ENCODE results near the gene QRICH2.
"Not testable (repeated sequence)": the region's sequence is repeated elsewhere in the genome, so short reads cannot be mapped to it uniquely, and the experiment has no call there.

Gene QRICH2

DNA sequence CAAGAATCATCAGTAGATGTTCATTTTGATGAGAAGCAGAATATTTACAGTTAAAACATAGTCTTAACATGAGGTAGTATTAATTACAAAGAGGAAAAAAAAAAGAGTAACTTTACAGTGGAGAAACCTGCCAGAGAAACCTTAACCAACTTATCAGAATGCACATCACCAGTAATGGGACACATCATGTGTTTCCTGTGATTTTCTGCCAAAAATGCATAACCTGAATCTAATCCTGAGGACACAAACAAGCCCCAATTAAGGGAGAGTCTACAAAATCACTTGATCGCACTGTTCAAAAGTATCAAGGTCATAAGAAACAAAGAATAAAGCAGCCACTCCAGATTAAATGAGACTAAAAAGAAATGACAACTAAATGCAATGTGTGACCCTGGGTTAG is 18.2 kb upstream of the QRICH2 start:
- DNase-seq (ENCODE audit: low read depth in 2 of 2), result no peak

DNA sequence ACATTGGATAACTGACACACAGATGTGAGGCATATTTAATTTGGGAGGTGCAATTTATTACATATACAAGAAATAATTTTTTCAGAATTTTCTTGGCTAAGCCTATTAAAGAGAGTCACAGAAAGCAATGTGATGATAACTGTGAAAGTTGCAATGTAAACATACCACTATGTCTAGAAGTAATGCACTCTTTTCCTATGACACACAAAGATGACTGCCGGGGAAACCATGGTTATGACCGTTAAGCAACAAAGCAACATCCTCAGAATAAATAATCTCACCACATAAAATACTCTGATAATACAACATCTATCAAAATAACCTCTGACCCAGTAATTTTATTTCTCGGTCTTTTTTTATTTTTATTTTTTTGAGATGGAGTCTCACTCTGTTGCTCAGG is 10.5 kb upstream of the QRICH2 start:
- DNase-seq (ENCODE audit: low read depth in 2 of 2), result no peak

DNA sequence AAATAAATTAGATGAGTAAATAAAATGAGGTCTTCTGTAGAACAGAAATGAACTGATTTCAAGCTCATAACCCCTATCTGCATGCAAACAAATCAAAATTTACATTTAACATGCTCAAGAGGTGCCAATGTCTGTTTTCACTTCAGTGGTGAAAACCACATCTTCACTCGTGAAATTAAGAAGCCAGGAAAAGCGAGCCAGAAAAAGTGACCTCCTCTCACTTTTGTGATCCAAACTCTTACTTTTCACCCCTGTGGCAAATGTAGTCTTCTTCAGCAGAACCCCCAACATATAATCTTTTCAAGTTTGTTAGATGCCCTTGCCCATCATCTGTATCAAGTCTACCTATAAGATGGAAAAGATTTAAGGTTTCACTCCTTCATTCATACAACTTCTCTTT is 9.5 kb upstream of the QRICH2 start:
- no peak for DNase-seq (ENCODE audit: low read depth in 2 of 2)

DNA sequence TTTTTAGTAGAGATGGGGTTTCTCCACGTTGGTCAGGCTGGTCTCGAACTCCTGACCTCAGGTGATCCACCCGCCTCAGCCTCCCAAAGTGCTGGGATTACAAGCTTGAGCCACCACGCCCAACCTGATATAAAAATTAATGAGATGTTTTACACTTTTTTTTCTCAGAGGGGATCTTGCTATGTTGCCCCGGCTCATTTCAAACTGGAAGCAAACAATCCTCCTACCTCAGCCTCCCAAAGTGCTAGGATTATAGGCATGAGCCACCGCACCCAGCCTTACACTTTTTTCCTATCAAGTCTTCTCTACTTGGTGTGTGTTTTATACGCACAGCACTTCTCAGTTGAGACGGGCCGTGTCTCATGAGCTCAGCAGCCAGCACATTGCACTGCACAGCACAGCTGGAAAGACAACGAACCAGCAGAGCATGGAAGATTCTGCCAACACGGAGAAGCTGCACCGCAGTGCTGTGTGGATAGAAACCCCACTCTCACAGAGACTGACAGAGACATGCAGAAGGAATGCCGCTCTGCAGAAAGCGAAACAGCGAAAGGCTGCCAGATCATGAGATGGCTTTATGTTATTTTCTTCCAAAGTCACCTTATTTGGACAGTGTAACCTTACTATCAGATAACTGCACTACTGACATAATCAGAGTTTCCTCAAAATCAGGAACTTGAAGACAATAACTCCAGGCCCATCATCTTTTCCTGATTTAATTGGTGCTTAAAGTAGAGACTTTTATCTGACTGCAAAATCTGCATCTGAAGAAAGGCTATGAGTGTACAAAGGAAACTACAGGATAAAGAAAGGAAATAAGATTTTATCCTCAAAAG is 6.5 kb upstream of the QRICH2 start:
- DNase-seq (ENCODE audit: low read depth in 2 of 2), result no peak

DNA sequence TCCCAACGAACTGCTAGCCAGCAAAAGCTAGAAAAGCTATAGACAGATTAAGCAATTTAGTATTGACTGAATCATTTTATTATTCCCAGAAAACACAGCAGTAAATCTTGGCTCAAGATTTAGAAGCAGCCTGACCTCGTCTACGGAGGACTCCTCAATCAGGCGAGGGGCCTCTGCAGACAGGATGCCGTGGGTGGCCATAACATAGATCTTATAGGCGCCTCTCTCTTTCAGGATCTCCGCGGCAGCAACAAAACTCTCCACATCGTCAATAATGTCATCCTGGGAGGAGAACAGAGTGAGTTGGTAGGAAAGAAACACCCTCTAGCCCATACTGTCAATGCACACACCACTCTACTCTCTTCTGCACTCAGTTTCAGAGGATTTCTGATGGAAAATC is 4.7 kb upstream of the QRICH2 start:
- no peak for DNase-seq (ENCODE audit: low read depth in 2 of 2)

DNA sequence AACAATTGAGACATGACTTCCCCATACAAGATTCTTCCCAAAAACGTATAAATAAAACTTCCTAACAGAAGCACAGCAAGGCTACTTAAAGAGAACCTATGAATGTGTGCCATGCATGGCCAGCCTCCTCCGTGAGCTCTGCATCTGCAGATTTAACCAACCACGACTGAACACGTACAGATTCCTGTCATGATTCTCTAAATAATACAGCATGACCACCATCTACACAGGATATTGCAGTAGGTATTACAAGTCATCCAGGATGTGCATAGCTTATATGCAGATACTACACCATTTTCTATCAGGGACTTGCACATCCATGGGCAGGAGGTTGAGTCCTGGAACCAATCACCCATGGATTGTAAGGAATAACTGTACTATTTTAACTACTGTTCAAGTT is 1.4 kb upstream of the QRICH2 start:
- DNase-seq (ENCODE audit: low read depth in 2 of 2), result no peak

DNA sequence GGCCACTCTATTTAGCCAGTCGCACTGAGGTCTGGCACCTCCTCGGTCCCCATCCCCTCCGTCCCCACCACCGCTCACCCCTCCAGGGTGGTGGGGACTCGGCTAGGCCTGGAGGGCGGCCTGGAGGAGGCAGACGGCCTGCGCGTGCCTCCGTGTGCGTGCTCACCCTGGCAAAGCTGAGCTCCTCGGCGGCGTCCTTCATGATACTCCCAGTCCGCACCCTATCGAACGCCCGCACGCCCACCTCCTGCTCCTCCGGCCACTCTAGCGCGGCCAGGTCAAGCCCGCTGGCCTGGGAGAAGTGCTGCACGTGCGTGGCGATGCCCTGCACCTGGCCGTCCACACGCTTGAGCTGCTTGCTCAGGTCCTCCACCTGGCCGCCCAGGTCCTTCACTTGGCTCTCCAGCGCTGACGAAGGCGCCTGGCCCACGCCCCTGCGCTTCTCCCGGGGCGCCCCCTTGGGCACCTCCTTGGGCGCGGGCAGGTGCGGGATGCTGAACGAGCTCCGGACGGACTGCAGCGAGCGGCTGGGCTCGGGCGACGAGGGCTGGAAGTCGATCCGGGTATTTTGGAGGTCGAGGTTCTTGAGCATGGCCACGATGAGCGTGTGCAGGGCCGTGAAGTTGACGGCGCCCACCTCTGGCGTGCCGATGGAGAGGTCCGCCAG is 644 bp downstream of the QRICH2 start:
- no peak for DNase-seq (ENCODE audit: low read depth in 2 of 2)

DNA sequence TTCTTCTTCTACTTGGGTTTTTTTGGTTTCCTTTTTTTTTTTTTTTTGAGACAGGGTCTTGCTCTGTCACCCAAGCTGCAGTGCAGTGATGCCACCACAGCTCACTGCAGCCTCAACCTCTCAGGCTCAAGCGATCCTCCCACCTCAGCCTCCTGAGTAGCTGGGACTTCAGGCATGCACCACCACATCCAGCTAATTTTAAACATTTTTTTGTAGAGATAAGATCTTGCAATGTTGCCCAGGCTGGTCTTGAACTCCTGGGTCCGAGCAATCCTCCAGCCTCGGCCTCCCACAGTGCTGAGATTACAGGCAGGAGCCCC is 3.0 kb downstream of the QRICH2 start:
- not testable (repeated sequence) for DNase-seq (ENCODE audit: low read depth in 2 of 2)

DNA sequence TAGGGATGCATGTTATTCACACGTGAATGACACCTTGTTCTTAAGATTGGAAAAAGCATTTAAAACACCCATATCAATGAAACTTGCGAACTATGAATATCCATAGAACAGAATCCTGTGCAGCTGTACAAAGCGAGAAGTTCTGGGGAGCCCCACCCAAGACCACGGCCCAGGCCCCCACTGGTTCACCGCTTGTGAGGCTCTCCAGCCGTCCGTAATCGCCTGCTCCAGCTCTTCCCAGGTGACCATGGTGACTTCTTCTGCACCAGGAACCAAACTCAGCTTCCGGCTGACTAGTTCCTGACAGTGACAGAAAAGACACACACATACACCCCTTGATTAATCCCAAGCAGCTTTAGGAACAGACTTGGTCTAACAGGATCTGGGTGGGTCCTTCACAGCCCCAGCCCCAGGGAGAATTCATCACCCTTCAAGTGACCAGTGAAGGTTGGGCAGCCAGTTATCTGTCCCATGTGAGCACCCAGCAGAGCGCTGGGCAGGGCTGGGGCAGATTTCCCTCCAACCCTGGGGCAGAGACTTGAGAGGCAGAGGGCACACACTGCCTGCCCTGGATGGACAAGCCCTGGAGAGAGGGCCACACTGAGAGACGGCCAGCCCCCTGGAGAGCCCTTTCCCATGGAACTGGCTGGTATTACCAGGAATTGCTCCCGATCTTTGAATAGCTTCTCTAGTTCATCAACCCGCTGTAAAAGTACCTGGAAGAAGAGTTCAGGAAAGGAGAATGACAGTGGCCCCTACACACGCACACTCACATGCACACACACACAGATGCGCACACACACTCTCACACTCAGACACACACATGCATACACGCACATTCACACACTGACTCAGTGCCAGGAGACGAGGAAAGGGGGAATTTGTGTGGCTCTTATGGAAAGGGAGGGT is 3.6 kb downstream of the QRICH2 start:
- DNase-seq (ENCODE audit: low read depth in 2 of 2), result no peak

DNA sequence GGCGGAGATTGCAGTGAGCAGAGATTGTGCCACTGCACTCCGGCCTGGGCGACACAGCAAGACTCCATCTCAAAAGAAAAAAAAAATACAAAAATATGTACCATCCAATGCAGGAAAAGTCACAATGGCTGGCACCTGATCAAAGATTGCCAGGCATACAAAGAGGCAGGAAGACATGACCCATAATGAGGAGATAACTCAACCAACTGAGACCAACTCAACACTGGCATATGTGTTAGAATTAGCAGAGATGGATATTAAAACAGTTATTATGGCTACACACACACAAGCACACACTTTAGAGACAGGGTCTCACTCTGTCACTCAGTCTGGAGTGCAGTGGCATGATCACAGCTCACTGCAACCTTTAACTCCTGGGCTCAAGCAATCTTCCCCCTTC is 10.6 kb downstream of the QRICH2 start:
- no peak for DNase-seq (ENCODE audit: low read depth in 2 of 2)

DNA sequence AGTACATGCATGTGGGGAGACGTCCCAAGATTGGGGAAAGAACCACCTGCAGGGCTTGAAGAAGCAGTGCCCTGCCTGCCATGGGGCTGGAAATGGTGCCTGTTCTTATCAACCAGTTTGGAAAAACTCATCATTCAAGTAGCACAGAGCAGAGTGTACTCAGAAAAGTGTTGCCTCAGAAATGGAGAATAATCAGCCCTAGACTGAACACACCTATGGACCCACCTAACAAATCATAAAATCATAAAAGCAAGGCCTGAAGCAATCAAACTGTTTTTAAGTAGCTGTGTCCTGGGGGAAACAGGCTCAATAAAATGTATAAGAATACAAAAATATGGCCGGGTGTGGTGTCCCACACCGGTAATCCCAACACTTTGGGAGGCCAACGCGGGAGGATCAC is 11.2 kb downstream of the QRICH2 start:
- no peak for DNase-seq (ENCODE audit: low read depth in 2 of 2)

DNA sequence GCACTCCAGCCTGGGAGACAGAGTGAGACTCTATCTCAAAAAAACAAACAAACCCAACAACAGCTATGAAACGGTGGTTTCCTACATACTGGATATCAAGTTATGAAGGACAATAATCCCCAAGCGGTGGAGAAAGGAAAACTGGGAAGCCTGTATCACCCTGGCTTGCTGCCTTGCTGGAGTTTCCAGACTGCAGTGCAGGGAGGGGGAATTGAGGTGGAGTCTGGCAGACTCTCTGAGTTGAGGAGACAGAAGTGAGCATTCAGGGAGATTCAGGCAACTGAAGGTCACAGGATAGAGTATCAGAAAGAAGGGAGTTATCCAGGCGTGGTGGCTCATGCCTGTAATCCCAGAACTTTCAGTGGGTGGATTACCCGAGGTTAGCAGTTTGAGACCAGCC is 11.9 kb downstream of the QRICH2 start:
- DNase-seq (ENCODE audit: low read depth in 2 of 2), result no peak

DNA sequence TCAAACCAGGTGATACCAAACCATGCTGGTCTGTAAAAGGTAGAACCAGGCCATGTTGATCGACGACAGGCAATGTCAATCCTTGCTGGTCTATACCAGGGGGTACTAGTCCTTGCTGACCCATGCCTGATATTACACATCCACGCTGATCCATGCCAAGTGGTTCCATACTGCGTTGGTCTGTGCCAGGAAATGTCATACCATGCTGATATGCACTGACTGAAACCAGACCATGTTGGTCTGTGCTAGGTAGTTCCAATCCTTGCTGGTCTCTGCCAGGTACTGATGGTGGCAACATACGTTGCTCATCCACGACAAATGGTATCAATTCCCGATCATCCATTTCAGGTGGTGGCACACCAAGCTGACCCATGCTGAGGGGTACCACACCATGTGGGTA is 15.0 kb downstream of the QRICH2 start:
- DNase-seq (ENCODE audit: low read depth in 2 of 2), result no peak

DNA sequence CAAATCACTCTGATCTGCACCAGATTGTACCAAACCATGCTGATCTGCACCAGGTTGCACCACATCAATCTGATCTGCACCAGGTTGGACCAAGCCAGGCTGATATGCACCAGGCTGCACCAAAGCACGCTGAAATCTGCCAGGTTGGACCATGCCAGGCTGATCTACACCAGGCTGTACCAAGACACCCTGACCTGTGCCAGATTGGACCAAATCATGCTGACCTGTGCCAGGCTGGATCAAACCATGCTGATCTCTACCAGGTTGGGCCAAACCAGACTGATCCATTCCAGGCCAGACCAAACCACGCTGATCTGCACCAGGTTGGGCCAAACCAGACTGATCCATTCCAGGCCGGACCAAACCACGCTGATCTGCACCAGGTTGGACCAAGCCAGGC is 15.5 kb downstream of the QRICH2 start:
- DNase-seq (ENCODE audit: low read depth in 2 of 2), result no peak

DNA sequence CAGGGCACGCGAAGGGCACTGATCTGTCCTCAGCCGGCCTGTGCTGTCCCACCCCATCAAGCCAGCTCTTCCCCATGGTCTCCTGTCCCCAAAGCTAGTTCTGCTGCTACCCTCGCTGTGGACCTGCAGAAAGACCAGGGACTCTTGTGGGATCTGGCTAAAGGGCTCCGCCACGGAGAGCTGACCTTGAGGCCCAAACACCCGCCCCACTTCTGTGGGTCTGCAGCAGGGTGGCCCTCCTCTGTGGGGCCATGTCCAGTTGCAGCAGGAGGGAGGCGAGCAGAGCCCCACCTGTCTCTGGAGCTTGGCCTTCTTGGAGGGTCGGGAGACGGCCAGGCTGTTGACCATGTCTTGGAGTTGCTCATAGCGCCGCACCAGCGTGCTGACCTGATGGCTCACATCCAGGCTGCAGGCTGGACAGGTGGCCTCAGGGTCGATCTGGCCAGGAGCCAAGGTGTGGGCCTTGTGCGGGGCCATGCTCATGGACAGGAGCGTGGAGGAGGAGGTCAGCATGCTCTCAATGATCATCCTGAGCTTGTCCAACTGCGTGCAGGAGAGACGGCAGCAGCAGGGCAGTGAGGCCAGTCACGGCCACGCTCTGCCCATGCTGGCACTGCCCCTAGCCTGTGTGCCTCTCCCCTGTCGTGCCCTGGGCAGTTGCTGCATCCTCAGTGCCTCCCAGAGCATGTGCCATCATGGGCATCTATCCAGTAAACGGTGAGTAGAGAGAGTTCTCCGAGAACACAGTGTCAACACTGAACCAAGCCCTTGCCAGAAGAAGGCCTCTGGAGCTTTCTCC is 26.3 kb downstream of the QRICH2 start:
- DNase-seq (ENCODE audit: low read depth in 2 of 2), result no peak

DNA sequence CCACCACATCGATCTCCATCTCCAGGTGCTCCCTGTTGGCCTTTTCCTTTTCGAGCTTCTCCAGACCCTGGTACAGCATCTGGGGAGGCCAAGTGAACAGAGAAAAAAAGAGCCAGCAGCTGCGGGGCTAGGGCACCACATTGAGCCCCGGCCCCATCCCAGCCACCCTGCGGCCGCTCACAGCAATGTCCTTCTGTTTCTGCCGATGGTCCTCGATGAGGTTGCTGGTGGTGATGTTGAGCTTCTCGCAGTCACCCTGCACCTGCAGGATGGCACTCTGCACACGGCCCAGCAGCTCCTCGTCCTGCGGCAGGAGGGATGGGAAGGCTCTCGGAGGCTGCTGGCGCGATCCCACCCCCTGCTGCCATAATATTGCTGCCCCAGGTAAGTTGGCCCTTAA is 27.4 kb downstream of the QRICH2 start:
- no peak for DNase-seq (ENCODE audit: low read depth in 2 of 2)

DNA sequence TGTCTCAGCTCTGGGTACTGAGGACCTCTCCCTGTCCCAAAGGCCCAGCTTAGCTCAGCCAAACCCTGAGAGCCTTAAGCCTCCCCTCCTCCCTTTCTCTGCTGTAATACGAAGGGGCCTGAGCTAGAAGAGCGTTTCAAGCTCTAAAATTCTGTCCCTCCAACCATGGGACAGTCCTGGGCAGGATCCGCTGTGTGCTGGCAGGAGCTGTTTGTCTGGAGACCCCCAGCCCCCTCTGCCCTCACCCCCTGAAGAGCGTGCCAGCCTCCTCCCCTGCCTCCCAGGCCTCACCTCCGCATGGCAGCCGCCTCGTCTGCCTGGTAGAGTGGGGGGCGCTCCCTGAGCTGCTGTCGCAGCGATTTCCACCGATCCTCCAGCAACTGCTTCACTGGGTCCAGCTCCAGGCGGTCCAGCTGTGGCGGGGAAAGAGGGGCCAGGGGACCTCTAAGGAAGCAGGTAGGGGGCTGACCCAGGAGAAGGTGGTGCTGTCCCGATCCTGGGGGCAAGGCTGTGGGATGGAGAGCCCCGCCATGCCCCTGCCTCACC is 28.3 kb downstream of the QRICH2 start:
- no peak for DNase-seq (ENCODE audit: low read depth in 2 of 2)

DNA sequence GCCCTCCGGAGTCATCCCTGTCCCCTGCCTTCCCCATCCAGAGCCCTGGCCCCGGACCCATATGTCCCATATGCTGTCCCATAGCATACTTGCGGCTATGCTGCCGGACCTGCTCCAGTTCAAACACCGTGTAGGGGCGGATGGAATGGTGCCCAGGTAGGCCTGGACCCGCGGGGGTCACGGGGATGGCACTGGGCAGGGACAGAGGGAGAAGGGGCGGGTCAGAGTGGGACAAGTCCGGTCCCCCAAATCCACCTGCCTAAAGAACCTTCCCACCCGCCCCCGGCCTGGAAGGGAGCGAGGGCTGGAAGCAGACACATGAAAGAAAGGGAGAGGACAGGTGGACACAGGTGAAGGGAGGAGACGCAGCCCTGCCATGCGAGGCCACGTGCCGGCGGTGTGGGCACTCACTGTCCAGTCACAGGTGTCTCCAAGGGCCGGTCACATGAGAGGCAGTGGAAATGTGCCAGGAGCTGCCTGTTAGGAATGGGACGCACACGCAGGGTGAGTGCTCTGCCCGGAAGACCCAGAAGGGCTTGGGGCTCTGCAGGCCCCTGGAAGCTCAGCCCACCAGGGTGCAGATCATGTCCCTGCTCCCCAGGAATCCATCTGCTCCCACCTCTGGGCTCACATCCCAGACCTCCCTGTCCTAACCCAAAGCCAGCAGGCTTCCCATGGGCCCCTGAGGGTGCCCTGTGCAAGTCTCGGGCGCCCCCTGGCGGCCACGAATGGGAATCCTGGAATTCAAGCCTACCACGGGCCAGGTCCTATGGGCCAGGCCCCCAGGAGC is 28.9 kb downstream of the QRICH2 start:
- DNase-seq (ENCODE audit: low read depth in 2 of 2), result peak; percentile 85 to 86

DNA sequence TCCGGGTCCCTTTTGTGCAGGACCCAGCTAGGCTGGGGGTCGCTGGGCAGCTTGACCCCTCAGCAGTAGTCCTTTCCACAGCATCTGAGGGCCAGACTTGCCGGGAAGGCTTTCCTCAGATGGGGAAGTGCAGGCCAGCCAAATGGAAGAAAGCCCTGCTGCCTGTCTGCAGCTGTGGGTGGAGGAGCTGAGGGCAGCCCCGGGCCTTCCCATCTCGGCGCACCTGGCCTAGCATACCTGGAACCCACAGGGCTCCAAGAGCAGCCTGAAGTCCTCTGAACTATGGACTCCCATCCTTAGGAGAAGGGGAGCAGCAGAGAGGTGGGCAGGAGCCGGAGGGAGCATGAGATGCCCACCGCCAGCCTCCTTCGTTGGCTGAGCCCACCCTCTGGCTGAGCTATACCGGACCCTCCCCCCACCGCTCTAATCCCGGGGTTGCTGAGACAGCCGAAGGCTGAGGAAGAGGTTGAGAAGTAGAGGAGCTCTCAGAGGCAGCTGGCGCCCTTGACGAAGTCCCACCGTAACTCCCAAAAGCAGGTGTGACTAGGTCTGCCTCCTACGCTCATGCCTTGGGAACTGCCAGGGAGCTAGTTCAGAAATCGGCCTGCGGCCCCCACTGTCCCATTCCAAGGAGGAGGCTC is 29.7 kb downstream of the QRICH2 start:
- no peak for DNase-seq (ENCODE audit: low read depth in 2 of 2)

Data from activated CD4-positive, alpha-beta T cell treated with anti-CD3 and anti-CD28 coated beads for 24 hours (primary cell).